ENCODE results near the gene PPL.

GRCh38 chr16:4846901-4847773 is 89.8 kb downstream of the PPL start, which contains the start of the genes GLYR1 and UBN1:
- TF ChIP-seq CTCF (IDR thresholded peaks at IDR 0.05) (peak in 1 of 6 experiments; percentile 10), POLR2A (IDR thresholded peaks at IDR 0.05) (peak; percentile 81 to 92)
